GM20000 (cell line): ENCODE measurements around the gene FBXL15.

Source experiments
- DNase-seq: peaks from one replicate; pipeline ENCODE4 v3.0.0; 2012; ENCODE audit warnings: low spot score
- TF ChIP-seq, protein P1 (sequence below): IDR thresholded peaks from 2 replicates; pipeline ENCODE4 v1.5.1; 2012; ENCODE audit warnings: mild to moderate bottlenecking, control low read depth; ENCODE audit errors: extremely low read depth, missing control alignments

The FBXL15 gene

GRCh38 chr10:102408728-102409603 is 11.7 kb upstream of the FBXL15 start:
- peak; percentile 81 for DNase-seq
- TF ChIP-seq, protein P1, sequence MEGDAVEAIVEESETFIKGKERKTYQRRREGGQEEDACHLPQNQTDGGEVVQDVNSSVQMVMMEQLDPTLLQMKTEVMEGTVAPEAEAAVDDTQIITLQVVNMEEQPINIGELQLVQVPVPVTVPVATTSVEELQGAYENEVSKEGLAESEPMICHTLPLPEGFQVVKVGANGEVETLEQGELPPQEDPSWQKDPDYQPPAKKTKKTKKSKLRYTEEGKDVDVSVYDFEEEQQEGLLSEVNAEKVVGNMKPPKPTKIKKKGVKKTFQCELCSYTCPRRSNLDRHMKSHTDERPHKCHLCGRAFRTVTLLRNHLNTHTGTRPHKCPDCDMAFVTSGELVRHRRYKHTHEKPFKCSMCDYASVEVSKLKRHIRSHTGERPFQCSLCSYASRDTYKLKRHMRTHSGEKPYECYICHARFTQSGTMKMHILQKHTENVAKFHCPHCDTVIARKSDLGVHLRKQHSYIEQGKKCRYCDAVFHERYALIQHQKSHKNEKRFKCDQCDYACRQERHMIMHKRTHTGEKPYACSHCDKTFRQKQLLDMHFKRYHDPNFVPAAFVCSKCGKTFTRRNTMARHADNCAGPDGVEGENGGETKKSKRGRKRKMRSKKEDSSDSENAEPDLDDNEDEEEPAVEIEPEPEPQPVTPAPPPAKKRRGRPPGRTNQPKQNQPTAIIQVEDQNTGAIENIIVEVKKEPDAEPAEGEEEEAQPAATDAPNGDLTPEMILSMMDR: no peak

GRCh38 chr10:102409604-102410428 is 10.8 kb upstream of the FBXL15 start:
- peak; percentile 39 for DNase-seq
- TF ChIP-seq, protein P1: no peak

DNA sequence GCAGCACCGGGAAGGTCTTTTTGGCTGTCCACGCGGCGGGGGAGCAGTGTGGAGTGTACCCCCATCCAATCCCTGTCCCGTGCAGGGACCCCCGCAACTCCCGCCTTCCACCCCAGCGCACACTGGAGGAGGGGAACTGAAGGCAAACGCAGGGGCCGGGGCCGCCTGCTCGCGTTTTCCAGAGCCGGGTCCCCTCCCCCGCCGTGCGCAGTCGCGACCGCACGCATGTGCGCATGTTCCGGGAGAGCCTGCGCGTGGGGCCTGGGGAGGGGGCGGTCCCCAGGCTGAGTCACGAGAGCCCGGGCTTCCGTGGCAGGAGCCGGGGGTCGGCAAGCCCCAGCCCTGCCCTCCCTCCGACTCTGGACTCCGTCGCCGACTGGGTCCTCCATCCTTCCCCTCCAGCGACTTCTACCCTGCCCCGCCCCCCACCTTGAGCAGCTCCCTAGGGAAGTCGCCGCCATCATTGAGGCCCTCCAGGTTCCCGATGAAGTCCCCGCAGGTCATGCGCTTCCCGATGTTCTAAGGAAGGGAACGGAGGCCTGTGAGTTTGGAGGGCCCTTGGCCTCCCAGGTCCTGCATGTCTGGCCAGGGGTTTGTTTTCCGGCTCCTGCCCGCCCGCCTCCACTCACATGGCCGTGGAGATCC is 10.1 kb upstream of the FBXL15 start:
- DNase-seq: peak; percentile 40
- TF ChIP-seq, protein P1: no peak

DNA sequence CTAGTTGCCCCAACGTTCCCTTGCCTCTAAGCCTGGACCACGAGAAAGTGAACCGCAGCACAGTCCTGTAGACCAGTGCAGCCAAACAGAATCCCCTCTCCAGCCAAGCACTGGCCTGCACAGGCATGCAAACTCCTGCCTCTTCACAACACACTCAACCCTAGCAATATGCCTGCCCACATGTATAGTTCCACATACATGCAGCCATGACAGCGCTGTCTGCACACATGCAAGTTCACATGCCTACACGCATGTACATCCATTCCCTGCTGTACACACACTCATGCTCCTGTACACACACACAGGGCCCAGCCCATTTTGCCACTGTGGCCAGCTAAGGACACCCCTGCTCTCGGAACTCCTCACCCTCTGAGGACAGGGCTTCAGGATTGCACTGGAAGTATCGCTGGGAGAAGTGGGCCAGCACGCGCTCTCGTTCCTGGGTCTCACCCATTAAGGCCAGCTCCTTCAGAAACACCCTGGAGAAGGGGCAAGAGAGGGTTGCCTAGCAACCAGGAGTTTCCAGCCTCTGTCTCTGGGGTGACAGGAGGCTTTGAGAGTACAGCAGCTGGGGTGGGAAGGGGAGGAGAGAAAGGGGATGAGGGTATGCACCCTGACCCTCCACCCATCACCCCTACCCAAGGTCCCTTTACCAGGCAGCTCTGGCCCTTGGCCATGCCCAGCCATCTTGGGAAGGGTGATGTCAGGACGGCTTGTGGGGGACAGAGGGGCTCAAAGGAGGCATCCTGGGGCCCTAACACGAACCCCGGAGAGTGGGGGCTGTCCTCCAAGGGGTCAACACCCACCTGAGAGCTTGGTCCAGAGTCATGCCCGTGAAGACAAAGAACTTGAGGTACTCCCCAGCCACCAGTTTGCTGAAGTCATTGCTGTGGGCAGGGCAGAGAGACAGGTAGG is 9.0 kb upstream of the FBXL15 start:
- TF ChIP-seq, protein P1: no peak
- no peak for DNase-seq

DNA sequence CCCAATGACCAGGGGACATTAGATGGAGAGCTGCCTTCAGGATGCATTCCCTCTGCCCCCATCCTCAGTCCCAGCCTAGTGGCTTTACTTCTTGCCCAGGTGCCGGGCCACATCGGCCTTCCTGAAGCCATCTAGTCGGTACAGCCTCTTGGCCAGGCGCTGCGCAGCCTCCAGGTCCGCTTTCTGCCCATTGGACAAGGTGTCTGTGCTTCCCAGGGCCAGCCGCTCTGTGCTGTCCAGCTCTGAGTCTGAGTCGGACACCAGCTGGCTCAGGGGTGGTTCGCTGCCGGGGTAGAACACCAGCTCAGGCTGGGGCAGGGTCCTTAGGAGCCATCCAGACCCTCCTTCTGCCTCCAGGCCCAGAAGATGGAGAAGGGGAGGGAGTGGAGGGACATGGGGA is 8.3 kb upstream of the FBXL15 start:
- no peak for DNase-seq
- TF ChIP-seq, protein P1: no peak

- TF ChIP-seq, protein P1: no peak
- peak; percentile 80 for DNase-seq
These were observed 7.5 kb upstream of the FBXL15 start for GRCh38 chr10:102413053-102413705.
